Cerebellar cortex (tissue), 1 donor: ENCODE measurements around the gene FIBCD1.

ENCODE experiments used
- DNase-seq: peaks from one replicate; pipeline ENCODE4 v3.0.0-alpha.2; 2015; ENCODE audit warnings: low spot score

FIBCD1 gene

GRCh38 chr9:130905902-130906734, 32.9 kb downstream of the FIBCD1 start:
- no peak for DNase-seq

GRCh38 chr9:130905125-130905901, 33.7 kb downstream of the FIBCD1 start:
- DNase-seq = no peak

GRCh38 chr9:130904070-130905044, 34.7 kb downstream of the FIBCD1 start:
- no peak for DNase-seq

- no peak for DNase-seq
Measured at GRCh38 chr9:130903194-130904069, 35.6 kb downstream of the FIBCD1 start.

DNA sequence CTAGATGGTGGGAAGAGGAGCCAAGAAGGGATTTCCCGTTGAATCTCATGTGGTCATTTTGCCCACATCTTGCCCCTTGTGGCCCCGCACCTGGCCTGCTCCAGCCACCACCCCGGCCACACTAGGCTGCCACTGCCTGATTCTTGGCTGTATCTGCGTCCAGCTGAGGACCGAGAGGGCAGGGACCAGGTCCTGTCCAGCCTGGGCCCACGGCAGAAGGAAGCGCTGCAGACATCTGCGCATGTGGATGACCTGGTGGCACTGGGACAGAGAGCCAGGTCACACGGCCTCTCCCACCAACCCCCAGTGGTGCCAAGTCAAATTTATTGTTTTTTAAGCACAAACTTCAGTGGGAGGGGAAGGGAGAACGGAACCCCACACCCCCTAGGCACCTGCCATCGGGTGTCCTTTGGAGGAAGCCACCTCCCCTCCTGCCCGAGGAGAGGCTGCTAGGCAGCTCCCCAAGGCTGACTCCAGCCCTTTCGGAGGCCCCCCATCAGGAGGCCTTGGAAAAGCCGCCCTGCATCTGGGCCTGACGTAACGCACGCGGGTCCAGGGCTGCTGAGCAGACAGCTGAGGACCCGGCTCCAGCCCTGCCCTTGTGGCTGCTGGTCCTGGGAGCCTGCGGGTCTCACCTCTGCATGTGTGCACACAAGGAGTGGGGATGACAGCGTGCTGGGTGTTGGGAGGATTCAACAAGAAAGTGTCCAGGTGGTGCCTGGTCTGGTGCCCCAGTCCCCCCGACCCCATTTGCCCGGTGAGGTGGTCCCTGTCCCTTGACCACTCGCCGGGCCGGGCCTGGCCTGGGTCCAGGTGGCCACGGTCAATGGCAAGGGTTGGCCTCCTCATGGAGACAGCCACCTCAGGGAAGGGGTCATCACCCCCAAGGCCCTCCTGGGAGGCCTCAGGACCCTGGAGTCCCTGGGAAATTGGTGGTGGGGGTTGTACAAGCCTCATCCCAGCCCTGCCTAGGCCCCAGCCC, 36.6 kb downstream of the FIBCD1 start:
- no peak for DNase-seq

DNA sequence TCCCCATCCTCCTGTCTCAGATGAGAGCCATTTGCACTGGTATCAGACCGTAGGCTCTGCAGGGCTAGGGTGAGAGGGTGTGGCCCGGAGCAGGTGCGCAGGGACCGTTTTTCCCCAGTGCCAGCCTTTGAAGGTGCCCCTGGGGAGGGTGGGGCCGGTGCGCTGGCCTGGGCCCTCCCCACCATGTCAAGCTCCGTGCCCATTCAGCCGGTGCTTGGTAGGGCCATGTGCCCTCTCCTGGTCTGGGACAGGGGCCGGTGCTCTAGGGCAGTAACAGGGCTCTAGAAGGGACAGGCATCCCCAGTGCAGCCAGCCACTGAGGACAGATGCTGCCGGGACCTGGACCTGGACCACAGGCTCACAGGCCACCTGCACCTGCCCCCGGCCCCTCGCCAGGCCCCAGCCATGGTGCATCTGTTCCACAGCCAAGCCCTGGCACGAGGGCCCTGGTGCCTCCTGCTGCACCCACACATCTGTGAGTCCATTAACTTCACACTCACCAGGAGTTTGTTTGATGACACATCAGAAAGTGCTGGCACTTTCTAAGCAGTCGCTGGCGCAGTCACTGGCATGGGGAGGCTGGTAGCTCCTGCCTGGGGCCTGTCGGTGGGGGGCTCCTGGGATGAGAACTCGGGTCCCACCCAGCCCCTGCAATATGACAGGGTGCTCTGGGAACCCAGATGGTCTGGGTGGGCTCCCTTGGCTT, 37.4 kb downstream of the FIBCD1 start:
- no peak for DNase-seq

DNA sequence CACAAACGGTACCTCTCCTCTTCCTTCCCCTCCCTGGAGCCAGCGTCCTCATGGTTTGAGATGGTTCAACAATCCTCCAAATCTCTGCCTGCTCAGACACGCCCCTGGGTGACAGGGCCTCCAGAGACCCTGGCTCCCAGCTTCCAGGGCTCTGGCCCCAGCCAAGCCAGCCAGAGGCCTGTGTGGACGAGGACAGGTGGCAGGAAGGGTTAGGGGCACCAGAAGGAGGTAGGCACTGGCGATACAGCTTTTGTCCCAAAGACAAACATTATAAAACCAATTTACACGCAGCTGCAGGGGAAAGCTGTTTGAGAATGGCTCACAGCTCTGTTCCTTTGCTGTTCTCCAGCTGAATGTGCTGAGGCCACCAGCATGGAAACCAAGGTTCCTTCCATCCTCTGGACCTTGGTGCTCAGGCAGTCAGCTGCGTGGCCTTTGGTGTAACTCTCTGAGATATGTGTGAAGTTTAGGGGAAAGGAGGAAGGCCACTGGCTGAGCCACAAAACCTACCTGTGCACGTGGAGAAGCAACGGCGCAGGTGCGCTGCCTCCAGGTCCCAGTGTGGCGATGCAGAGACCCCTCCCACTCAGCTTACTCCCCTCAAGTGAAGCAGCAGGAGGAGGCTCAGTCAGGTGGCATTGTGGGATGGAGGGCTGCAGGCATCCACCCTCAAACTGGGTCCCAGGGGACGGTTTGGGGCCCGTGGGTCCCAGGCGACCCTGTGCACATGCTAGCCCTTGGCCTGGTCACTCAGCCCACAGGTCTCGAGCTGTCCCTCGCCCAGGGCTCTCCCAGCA, 38.1 kb downstream of the FIBCD1 start:
- no peak for DNase-seq

GRCh38 chr9:130899051-130899748, 39.8 kb downstream of the FIBCD1 start:
- no peak for DNase-seq

DNA sequence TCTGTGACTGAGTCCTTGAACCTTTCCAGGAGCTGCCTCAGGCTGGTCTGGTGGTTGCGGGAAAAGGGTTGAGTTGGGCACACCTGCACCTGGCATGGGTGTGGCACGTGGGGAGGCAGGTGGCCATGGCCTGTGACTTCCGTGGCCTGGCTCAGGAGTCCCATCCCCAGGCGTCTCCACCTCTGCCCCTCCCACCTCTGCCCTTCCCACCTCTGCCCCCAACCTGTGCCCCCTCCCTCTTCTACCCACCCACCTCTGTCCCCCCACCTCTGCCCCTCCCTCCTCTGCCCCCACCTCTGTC, 40.5 kb downstream of the FIBCD1 start:
- DNase-seq = no peak

GRCh38 chr9:130897848-130898551, 41.0 kb downstream of the FIBCD1 start:
- no peak for DNase-seq

DNA sequence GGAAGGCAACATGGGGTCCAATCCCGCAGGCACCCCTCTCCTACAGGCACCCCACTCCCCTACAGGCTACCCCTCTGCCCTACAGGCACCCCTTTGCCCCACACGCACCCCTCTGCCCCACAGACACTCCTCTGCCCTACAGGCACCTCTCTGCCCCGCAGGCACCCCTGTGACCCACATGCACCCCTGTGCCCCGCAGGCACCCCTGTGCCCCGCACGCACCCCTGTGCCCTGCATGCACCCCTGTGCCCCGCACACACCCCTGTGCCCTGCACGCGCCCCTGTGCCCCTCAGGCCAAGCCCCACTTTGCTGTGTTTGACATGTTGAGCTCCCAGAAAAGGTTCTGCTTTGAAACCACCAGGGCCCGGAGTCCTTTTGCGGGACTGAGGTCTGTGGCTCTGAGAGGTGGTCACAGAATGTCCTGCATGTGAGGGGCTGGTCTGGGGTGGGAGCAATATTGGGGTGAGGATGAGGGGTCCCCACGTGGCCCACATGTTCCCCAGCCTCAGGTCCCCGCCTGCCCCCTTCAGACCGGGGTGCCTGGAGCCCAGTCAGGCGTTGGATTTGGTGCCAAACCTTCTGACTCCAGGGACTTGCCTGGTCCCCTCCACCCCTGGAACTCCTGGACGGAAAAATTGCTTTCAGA, 41.8 kb downstream of the FIBCD1 start:
- DNase-seq = no peak

DNA sequence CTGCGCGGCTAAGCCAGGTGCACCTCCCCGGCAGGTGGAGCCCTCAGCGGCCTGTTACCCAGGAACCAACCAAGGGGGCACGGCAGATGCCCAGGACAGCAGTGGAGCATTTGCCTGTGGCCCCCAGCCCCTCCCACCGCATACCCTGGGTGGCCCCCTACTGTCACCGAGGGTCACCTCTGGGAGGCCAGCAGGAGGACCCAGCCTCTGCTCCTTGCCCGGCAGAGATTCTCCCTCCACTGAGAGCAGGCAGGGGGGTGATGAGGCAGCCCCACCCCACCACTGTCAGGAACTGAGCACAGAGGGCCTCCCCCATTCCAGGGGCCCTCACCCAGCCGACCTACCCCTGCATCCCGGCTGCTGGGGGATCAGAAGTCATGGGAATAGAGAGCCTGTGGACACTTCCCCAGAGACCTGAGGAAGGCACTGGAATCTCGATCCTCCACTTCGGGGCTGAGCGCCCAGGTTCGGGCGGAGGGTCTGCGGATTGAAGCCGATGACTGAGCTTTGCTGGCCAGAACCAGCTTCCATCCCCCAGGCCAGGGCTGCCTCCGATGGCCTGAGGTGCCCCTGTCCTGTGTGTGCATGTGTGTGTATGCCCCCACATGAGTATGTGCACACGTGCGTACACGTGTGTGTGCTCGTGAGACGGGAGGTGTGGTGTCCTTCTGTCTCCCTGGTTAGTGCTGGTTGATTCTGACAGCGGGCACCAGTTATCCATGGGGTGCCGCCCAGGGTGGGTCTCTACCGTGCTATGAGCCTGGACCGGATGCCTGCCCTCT, 42.6 kb downstream of the FIBCD1 start, which contains the start of gene QRFP:
Gene QRFP (minus strand): TSS at position 580 of the 782 bp plus-strand sequence. CDS start 2,974 bp downstream, outside the sequence.
- no peak for DNase-seq

DNA sequence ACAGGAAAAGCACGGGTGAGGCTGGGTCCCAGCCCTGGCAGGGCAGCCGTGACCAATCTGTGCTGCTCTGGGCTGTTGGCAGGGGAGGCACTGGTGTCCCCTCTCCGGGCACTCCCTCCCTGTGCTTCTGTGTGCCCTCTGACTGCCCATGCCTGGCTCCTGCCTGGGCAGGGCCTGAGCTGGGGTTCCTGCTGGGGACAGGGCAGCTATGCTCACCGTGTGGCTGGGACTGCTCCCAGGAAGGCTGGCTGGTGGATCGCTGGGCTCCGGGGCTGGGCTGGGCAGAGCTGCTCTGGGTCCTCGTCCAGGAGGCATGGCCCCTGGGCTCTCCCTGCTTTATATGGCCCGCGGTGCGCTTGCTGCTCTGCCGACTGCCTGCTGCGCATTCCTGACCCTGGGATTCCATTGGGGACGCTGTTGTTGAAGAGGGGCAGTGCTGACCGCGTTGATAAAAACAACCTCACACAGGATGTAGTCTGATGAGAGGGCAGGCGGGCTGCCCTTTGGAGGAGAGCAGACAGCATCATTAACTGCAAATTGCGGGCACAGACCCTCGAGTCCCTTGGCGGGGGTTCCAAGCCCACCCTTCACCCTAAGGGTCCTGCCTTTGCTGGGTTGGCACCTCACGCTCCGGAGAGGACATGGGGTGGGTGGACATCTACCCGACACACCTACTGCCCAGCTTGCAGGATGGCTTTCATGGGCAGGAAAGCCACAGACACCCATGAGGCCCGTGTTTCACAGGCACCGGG, 43.4 kb downstream of the FIBCD1 start:
- DNase-seq = no peak

- no peak for DNase-seq
Measured at GRCh38 chr9:130895038-130895437, 44.0 kb downstream of the FIBCD1 start.

DNA sequence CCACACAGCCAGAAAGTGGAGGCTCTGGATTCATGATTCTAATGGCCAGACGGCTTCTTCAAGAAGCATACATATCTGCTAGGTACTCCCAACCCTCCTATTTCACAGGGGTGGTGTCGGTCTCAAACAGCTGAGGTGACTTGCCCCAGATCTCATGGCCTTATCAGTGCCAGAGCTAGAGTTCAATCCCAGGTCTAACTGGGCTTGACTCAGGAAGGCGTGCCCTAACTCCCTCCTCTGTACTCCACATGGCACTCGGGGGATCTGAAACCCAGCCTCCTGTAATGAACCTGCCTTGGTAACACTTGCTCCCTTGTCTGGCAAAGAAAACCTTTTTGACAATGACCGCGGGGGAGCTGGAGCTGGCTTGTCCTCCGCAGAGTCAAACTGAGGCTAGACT, 44.5 kb downstream of the FIBCD1 start:
- no peak for DNase-seq
